ENCODE results near the gene C6.

Gene C6

GRCh38 chr5:41213340-41213739 is at the start of gene C6:
Gene C6 (minus strand): TSS chr5:41213532. CDS start chr5:41203230, 10,302 bp downstream.
- TF ChIP-seq POLR2AphosphoS5 (IDR thresholded peaks at IDR 0.05; ENCODE audit: borderline replicate concordance, low read depth, low read length), result no peak
- no peak for TF ChIP-seq FOXP2 (optimal IDR thresholded peaks at IDR 0.05; ENCODE audit: control extremely low read depth, extremely low read length, insufficient read depth)
- TF ChIP-seq EZH2 (IDR thresholded peaks at IDR 0.05), result no peak
- no peak within 1 kb of the TSS for H3K27ac ChIP-seq
- H3K36me3 ChIP-seq (ENCODE audit: insufficient read depth, low read length), result no peaks in the 10 kb centered on the region
- no peak within 1 kb of the TSS for H3K9ac ChIP-seq (ENCODE audit: insufficient read length)
- no peak for DNase-seq (ENCODE audit: low read depth, low spot score)
- no peak within 1 kb of the TSS for H3K4me3 ChIP-seq
- no peaks in the 10 kb centered on the region for H3K9me3 ChIP-seq (ENCODE audit: low read depth, low read length)

- Histone ChIP-seq H3K9me3 (ENCODE audit: low read depth, low read length) (no peaks in the 10 kb centered on the region), H3K36me3 (ENCODE audit: insufficient read depth, low read length) (no peaks in the 10 kb centered on the region), H3K4me3 (no peak overlapping the region), H3K27ac (no peak overlapping the region), H3K9ac (ENCODE audit: insufficient read length) (no peak overlapping the region)
- no peak for TF ChIP-seq FOXP2 (optimal IDR thresholded peaks at IDR 0.05; ENCODE audit: control extremely low read depth, extremely low read length, insufficient read depth)
- no peak for TF ChIP-seq POLR2AphosphoS5 (IDR thresholded peaks at IDR 0.05; ENCODE audit: borderline replicate concordance, low read depth, low read length)
- no peak for TF ChIP-seq EZH2 (IDR thresholded peaks at IDR 0.05)
- no peak for DNase-seq (ENCODE audit: low read depth, low spot score)
Observed at GRCh38 chr5:41256400-41256799, 43.1 kb upstream of the C6 start.

DNA sequence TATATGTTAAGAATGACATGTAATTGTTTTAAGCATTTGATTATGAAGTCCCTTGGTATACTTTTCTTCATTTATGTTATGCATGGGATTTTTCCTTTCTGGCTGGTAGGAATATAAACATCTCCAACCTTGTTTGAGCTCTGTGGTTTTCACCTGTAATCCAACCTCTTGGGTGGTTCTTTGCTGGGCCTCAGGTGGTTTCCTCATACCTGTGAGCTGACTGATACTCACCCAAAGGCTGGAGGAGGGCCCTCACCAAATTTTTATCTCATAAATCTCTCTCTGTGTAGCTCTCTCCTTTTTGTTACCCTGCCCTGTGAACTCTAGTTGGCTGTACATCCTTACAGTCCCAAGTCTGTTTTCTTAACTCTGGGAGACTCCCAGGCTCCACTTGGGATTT is 39.8 kb upstream of the C6 start:
- no peak for DNase-seq (ENCODE audit: low read depth, low spot score)
- TF ChIP-seq FOXP2 (optimal IDR thresholded peaks at IDR 0.05; ENCODE audit: control extremely low read depth, extremely low read length, insufficient read depth) (no peak), EZH2 (IDR thresholded peaks at IDR 0.05) (no peak), POLR2AphosphoS5 (IDR thresholded peaks at IDR 0.05; ENCODE audit: borderline replicate concordance, low read depth, low read length) (no peak)
- Histone ChIP-seq H3K9me3 (ENCODE audit: low read depth, low read length) (peaks cover 3% of the 10 kb centered on the region; the same call in 1 of the 2 replicates), H3K9ac (ENCODE audit: insufficient read length) (no peak overlapping the region), H3K27ac (no peak overlapping the region), H3K36me3 (ENCODE audit: insufficient read depth, low read length) (no peaks in the 10 kb centered on the region), H3K4me3 (no peak overlapping the region)

DNA sequence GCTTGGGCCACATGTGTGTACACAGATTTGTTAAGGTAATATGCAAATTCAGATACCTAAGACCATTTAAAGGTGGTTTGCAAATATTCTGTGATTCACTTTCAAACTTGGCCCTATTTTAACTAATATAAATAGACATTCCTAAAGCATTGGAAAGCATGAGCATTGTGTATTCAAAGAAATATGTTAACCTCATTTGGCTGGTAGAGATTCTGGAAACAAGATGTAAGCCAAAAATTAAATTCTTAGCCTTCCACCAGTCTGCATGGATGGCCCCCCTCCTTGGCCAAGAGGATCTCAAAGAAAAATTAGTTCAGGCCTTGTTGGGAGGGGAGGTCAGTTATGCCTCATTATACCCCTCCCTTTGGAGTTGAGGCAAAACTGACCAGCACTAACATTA is 38.7 kb upstream of the C6 start:
- TF ChIP-seq FOXP2 (optimal IDR thresholded peaks at IDR 0.05; ENCODE audit: control extremely low read depth, extremely low read length, insufficient read depth), result no peak
- no peak for TF ChIP-seq POLR2AphosphoS5 (IDR thresholded peaks at IDR 0.05; ENCODE audit: borderline replicate concordance, low read depth, low read length)
- no peak for TF ChIP-seq EZH2 (IDR thresholded peaks at IDR 0.05)
- peaks cover 3% of the 10 kb centered on the region; the same call in 1 of the 2 replicates for H3K9me3 ChIP-seq (ENCODE audit: low read depth, low read length)
- no peaks in the 10 kb centered on the region for H3K36me3 ChIP-seq (ENCODE audit: insufficient read depth, low read length)
- H3K27ac ChIP-seq, result no peak overlapping the region
- H3K4me3 ChIP-seq, result no peak overlapping the region
- H3K9ac ChIP-seq (ENCODE audit: insufficient read length), result no peak overlapping the region
- DNase-seq (ENCODE audit: low read depth, low spot score), result no peak

DNA sequence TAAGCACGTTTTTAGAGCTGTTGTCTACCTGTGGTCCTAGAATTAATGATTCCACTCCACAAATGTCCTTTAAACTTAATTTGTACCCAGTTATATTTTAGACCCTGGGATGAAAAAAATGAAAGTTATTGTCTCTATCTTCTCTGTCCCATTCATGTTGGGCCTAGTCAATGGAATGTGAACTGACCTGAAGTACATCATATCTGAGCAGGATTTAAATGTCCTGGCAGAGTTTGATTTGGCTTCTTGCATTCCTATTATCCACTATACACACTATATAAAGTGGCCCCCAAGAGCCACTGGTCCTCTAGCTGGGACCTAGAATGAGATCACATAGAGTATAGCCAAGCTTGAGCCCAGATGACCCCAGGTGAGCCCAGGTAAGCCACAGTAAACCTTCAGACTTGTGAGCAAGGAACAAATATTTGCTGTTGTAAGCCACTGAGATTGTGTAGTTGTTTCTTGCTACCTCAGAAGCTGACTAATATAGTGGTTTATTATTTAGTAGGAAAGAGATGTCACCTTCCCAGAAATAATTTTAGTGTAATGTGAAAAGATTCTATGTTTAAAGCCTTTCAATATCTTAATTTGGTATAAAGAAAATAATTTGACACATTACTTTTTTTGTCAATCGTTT is 37.1 kb upstream of the C6 start:
- Histone ChIP-seq H3K4me3 (no peak overlapping the region), H3K27ac (no peak overlapping the region), H3K36me3 (ENCODE audit: insufficient read depth, low read length) (no peaks in the 10 kb centered on the region), H3K9ac (ENCODE audit: insufficient read length) (no peak overlapping the region), H3K9me3 (ENCODE audit: low read depth, low read length) (peaks cover 3% of the 10 kb centered on the region; the same call in 1 of the 2 replicates)
- no peak for DNase-seq (ENCODE audit: low read depth, low spot score)
- no peak for TF ChIP-seq POLR2AphosphoS5 (IDR thresholded peaks at IDR 0.05; ENCODE audit: borderline replicate concordance, low read depth, low read length)
- no peak for TF ChIP-seq EZH2 (IDR thresholded peaks at IDR 0.05)
- TF ChIP-seq FOXP2 (optimal IDR thresholded peaks at IDR 0.05; ENCODE audit: control extremely low read depth, extremely low read length, insufficient read depth), result no peak

- TF ChIP-seq EZH2 (IDR thresholded peaks at IDR 0.05) (no peak), POLR2AphosphoS5 (IDR thresholded peaks at IDR 0.05; ENCODE audit: borderline replicate concordance, low read depth, low read length) (no peak), FOXP2 (optimal IDR thresholded peaks at IDR 0.05; ENCODE audit: control extremely low read depth, extremely low read length, insufficient read depth) (no peak)
- Histone ChIP-seq H3K36me3 (ENCODE audit: insufficient read depth, low read length) (no peaks in the 10 kb centered on the region), H3K9ac (ENCODE audit: insufficient read length) (no peak overlapping the region), H3K9me3 (ENCODE audit: low read depth, low read length) (peaks cover 3% of the 10 kb centered on the region; the same call in 1 of the 2 replicates), H3K4me3 (no peak overlapping the region), H3K27ac (no peak overlapping the region)
- DNase-seq (ENCODE audit: low read depth, low spot score), result no peak
Observed at GRCh38 chr5:41247135-41247534, 33.8 kb upstream of the C6 start.

GRCh38 chr5:41246376-41246775 is 33.0 kb upstream of the C6 start:
- no peak for TF ChIP-seq POLR2AphosphoS5 (IDR thresholded peaks at IDR 0.05; ENCODE audit: borderline replicate concordance, low read depth, low read length)
- no peak for TF ChIP-seq EZH2 (IDR thresholded peaks at IDR 0.05)
- TF ChIP-seq FOXP2 (optimal IDR thresholded peaks at IDR 0.05; ENCODE audit: control extremely low read depth, extremely low read length, insufficient read depth), result no peak
- Histone ChIP-seq H3K9ac (ENCODE audit: insufficient read length) (no peak overlapping the region), H3K27ac (no peak overlapping the region), H3K36me3 (ENCODE audit: insufficient read depth, low read length) (no peaks in the 10 kb centered on the region), H3K9me3 (ENCODE audit: low read depth, low read length) (peaks cover 3% of the 10 kb centered on the region; the same call in 1 of the 2 replicates), H3K4me3 (no peak overlapping the region)
- DNase-seq (ENCODE audit: low read depth, low spot score), result no peak

DNA sequence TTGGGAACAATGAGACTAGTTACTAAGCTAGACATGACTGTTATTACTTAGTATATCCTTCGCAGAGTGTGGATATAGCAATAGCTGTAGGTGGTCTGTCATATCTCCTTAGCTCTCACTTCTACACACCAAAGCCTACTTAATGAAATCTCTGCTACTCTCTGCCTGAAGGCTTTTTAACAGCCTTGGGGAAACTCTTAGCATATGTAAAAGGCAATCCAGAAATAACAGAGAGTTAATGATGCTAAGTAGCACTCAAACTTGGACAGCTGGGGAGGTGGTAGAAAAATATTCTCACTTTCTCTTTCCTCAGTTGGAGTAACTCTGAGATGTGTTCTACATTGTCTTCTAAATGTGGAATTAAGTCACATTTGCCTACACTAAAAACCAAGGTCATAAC is 30.2 kb upstream of the C6 start:
- H3K4me3 ChIP-seq, result no peak overlapping the region
- no peak overlapping the region for H3K27ac ChIP-seq
- no peak for DNase-seq (ENCODE audit: low read depth, low spot score)
- TF ChIP-seq EZH2 (IDR thresholded peaks at IDR 0.05) (no peak), POLR2AphosphoS5 (IDR thresholded peaks at IDR 0.05; ENCODE audit: borderline replicate concordance, low read depth, low read length) (no peak), FOXP2 (optimal IDR thresholded peaks at IDR 0.05; ENCODE audit: control extremely low read depth, extremely low read length, insufficient read depth) (no peak)
- no peaks in the 10 kb centered on the region; the same call in 1 of the 2 replicates for H3K36me3 ChIP-seq (ENCODE audit: insufficient read depth, low read length)
- no peak overlapping the region for H3K9ac ChIP-seq (ENCODE audit: insufficient read length)
- H3K9me3 ChIP-seq (ENCODE audit: low read depth, low read length), result peaks cover under 1% of the 10 kb centered on the region; the same call in 1 of the 2 replicates

Data from SK-N-MC (cell line).